ENCODE measurements around the gene FBXW2.
"Not testable (repeated sequence)": the region's sequence is repeated elsewhere in the genome, so short reads cannot be mapped to it uniquely, and the experiment has no call there.

The FBXW2 gene, protein sequence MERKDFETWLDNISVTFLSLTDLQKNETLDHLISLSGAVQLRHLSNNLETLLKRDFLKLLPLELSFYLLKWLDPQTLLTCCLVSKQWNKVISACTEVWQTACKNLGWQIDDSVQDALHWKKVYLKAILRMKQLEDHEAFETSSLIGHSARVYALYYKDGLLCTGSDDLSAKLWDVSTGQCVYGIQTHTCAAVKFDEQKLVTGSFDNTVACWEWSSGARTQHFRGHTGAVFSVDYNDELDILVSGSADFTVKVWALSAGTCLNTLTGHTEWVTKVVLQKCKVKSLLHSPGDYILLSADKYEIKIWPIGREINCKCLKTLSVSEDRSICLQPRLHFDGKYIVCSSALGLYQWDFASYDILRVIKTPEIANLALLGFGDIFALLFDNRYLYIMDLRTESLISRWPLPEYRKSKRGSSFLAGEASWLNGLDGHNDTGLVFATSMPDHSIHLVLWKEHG

DNA sequence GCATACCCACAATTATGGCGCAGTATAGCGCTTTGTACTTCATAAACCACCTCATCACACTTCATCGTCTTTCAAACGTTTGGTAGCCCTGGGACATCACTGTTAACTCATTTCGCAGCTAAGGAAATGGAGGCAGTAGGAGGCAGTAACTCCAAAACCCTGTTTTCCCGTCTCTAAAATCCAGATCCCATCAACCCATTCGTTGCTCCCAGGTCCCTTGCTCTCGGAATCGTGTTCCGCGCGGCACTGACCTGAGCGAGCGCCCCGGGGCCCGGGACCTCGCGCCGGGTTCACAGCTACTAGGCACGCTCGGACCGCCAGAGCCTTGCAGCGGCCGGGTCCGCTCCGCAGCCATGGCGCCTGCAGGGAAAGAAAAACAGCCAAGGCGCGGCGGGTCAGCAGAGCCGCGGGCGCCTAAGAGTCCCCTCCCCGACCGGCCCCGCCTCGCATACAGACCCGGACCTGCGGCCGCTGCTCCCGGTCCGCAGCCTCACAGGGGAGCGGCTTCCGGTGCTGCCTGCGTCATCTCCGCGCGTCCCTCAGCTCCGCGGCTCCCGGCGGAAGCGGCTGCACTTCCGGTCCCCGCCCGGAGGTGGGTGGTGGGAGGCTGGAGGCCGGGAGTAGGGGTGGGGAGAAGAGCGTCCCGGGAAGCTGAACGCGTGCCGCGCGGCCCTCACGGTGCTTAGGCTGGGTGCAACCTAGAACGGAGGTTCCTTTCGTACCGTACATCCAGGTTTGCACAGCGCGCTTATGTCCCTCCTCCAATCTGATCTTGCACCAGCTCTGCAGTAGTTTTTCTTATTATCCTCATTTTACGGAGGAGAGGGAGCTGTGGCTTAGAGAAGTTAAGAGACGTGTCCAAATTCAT lies at the start of gene FBXW2:
Gene FBXW2, minus strand, starts transcription at position 519 of the 868 bp plus-strand sequence. CDS start 5,158 bp downstream, outside the sequence.
- DNase-seq: peak; percentile 73

DNA sequence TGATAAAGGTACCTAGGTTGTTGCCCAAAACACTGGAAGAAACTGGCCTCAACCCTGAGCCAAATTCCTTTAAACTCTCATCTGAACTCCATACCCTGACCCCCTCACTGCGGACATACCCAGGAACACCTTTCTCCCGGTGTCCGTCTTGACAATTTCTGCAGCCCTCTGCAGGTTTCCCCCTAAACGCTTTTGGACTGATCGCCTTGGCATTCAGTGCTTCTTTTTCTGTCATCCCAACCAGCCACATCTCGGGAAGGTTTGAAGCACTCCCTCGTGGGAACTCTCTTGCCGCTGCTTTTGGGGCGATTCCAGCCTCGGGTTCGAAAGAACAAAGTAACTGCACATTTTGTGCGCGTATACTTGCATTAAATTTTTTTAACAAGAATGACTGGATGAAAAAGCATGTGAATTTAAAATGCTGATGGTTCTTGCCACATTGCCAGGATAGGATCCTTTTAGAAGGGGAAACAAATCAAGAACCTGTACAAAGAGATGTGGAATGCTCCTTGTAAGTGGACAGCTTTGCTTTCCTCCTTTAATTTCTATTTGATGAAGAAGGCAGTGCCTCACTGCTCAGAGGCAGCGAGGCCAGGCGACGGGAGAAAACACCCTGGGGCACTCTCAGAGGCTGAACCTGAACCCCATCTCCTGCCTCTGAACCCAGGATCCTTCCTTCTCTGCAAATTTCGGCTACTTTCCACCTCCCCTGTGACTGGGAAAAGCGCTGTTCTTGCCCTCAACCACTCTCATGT lies 48.9 kb upstream of the FBXW2 start:
- DNase-seq: no peak

DNA sequence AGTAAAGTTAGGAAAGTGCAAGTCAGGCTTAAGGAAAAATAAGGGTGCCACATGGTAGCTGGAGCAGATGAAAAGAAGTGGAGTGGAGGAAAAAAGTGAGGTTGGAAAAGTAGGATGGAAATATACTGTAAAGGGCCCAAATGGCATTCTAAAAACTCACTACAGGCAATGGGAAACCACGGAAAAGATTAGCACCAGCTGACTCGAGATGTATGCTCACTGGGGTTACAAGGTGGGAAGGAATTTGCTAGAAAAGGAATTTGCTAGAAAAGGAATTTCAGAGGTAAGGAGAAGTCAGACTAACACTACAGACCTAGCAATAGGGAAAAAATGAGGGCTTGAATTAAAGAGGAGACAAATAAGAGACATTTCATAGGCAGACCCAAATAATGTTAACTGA lies 45.9 kb upstream of the FBXW2 start:
- DNase-seq: no peak

DNA sequence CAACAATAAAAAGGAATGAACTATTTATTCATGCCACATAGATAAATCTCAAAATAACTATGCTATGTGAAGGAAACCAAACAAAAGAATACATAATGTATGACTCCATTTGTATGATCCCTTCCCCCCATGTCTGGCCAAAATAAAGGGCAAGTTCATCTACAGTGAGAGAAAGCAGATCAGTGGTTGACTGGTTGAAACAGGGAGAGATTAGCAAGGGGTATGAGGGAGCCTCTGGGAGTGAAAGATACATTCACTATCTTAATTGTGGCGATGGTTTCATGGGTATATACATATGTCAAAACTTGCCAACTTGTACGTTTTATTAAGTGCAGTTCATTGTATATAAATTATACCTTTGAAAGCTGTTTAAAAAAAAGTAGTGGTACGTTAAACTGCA lies 44.7 kb upstream of the FBXW2 start:
- DNase-seq: no peak

DNA sequence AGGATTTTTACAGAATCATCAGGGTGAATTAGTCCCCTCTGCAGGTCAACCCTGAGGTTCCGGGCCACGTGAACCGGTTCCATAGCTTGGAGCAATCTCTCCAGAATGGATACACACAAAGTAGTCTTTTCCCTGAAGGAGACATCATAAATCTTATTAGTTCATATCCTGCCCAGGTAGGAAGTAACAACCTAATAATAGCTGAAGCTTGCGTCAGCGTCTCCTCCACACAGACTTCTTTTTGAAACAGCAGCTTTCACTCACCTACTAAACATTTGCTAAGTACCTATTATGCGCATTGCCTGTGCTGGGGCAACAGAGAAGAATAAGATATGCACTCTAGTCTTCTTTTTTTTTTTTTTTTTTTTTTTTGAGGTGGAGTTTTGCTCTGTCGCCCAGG lies 40.1 kb upstream of the FBXW2 start:
- no peak for DNase-seq

DNA sequence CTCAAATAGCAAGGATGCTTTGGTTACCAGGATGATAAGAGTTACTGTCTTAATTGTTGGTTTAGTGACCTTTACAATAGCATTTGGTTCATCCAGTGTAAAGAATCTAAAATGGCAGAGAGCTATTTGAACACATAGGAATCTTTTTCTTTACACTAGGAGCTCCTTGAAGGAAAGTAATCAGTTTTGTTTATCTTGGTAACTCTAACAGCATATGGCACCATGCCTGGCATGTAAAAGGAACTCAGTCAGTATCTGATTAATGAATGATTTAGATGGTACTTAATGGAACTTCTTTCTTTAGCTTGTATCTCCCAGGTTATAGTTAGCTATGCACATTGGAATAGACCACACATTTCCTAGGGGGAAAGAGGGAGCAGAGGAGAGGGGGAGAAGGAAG lies 39.6 kb upstream of the FBXW2 start:
- no peak for DNase-seq

DNA sequence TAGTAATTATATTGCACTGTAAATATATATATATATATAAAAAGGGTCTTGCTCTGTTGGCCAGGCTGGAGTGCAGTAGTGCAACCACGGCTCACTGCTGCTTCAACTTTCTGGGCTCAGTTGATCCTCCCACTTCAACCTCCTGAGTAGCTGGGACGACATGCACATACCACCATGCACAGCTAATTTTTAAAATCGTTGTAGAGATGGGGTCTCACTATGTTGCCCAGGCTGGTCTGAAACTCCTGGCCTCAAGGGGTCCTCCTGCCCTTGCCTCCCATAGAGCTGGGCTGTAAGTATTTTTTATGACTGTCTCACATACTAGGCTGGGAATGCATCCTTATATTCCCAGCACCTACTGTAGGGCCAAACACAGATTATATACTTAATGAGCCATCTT lies 37.6 kb upstream of the FBXW2 start:
- no peak for DNase-seq

DNA sequence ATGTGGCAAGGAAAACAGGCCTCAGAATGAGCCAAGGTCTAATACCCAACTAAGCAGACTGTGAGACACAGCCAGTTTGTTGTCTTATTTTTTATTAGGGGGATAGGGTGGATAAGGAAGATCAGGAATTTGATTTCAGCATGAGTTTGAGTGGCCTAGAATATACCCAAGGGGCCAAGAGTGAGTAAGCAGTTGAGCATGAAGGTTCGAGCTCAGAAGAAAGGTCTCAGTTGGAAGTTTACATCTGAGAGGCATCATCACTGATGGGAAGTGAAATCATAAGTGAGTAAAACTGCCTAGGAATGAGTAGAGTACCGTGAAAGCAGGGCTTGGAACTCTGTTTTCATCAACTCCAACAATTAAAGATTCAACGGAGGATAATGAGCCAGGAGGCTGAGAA lies 36.9 kb upstream of the FBXW2 start:
- no peak for DNase-seq

DNA sequence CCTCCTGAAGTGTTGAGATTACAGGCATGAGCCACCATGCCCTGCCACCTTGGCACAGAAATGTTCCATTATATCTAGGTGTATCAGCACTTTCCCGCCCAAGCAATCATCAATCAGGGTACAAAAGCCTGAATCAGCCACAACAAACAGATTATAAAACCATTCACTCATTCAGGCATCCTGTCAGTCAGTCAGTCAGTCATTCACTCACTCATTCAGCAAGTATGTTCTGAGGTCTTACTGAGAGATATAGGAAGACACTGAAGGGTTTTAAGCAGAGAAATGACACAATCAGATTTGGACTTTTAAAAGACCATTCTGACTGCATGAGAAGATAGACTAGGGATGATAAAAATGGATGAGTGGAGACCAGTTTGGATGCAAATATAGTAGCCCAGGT lies 36.4 kb upstream of the FBXW2 start:
- no peak for DNase-seq

DNA sequence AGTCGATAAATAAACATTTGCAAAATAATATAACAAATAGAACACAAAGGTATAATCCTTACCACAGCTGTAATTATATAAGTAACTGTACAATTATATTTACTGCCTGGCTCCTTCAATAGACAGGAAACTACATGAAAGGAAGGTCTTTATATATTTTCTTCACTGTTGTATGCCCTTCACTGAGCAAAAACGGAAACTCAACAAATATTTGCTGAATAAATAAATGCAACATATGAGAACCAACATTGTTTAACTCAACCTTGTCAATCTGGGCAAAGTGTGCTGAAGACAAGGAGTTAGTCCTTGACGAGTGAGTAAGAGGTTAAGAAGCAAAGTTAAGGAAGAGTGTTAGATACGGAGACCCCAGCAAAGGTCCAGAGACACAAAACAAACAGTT lies 26.9 kb upstream of the FBXW2 start:
- DNase-seq: no peak

DNA sequence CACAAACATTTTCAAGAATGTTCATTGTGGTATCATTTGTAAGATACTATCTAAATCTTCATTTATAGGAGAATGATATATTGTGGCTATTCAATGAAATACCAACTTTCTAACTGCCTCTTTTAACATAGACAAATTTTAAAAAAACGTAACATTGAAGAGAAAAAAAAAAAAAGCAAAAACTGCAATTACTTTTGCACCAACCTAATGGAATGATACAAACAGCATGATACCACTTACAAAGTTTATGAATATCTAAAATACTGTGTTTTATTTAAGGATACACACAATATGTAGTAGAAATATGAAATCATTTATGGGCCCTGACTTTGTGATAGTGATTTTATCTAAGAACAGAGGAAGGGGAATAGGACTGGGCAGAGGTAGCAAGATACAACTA lies 25.4 kb upstream of the FBXW2 start:
- no peak for DNase-seq

DNA sequence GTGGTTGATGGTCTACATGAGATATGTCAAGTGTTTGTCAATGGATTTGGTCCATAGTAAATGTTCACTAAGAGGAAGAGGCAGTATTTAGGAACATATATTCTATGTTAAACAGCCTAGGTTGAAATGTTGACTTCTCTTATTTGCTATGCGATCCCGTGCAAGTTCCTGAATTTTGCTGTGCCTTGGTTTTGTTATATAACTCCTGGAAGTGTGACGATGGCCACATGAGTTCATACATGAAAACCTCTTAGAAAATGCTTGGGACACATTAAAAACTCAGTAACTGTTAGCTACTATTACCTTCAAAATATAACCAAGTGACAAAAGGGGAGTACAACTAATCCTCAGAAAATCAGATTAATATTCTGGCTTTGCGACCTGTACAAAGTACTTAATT lies 21.9 kb upstream of the FBXW2 start:
- DNase-seq: no peak

DNA sequence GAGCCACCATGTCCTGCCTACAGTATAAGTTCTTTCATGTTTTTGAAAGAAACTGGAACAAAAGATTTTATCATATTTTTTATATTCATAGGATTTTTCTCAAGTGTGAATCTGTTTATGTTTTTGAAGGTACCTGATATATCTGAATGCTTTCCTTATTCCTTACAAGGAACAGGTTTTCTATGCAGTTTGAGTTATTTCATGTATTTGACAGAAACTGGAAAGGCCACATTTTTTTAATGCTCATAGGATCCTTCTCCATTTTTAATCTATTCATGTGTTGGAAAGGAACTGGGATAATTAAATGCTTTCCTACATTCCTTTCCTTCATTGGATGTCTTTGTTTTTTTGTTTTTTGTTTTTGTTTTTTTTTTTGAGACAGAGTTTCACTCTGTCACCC lies 15.7 kb upstream of the FBXW2 start:
- no peak for DNase-seq

DNA sequence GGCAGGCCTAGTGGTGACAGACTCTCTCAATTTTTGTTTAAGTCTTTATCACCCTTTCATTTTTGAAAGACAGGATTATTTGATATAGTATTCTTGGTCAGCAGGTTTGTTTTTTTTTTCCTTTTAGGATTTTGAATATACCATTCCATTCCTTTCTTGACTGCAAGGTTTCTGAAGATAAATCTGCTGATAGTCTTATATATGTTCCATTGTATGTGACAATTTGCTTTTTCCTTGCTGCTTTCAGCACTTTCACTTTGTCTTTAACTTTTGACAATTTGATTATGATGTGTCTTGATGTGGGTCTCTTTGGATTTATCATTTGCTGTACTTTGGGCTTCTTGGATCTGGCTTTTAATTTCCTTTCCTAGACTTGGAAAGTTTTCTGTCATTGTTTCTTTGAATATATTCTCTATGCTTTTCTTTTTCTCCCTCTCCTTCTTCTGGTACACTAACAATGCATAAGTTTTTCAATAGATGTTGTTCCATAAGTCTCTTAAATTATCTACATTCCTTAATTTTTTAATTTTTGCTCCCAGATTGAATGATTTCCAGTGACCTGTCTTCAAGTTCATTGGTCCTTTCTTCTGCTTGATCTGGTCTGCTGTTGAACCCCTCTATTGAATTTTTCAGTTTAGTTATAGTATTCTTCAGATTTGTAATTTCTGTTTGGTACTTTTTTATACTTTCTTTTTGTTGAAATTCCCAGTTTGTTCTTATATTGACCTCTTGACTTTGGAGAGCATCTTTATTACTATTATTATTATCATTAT lies 14.6 kb upstream of the FBXW2 start:
- no peak for DNase-seq

DNA sequence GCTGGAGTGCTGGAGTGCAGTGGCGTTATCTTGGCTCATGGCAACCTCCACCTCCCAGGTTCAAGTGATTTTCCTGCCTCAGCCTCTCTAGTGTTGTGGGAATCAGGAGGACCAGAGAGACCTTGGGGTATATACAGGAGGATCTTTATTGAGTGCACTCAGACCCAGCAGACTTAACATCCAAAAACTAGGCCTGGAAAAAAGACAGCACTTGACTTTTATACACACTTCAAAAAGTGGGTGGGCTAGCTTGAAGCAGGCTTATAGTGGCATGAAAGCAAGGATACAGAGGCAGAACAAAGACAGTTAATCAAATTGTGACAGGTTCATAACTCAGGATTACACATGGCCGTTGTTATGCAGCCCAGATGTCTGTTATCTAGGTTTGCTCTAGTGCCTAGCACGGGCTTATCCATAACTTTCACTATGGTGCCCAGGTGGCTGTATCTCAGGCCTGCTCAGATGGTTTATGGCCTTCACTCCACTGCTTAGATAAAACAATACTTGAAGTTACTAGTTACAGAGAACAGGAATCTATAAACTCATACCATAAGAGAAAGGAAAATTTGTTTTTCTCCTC lies 11.7 kb upstream of the FBXW2 start:
- DNase-seq: not testable (repeated sequence)

DNA sequence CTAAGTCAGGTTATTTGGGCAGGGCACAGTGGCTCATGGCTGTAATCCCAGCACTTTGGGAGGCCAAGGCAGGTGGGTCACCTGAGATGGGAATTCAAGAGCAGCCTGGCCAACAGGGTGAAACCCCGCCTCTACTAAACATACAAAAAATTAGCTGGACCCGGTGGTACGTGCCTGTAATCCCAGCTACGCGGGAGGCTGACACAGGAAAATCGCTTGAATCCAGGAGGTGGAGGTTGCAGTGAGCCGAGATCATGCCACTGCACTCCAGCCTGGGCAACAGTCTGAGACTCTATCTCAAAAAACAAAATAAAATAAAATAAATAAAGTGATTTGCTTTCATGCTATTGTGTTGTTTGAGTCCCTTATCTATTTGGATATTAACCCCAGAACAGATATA lies 8.2 kb upstream of the FBXW2 start:
- no peak for DNase-seq

DNA sequence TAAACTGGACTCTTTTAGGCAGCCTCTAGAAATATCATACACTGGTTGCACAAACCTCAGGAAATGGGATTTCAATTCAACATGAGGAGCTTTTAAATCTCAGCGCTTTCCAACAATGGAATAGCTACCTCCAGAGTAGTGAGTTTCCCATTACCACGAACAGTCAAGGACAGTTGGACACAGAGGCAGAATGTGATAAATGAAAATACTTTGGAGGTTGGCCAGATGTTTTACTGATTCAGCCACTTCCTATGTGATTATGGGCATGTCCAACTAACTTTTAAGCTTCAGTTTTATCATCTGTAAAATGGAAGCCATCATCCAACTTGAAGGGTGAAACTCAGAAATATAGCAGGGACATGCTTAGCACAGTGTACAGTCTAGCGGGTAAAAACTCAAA lies 2.1 kb downstream of the FBXW2 start:
- DNase-seq: no peak

DNA sequence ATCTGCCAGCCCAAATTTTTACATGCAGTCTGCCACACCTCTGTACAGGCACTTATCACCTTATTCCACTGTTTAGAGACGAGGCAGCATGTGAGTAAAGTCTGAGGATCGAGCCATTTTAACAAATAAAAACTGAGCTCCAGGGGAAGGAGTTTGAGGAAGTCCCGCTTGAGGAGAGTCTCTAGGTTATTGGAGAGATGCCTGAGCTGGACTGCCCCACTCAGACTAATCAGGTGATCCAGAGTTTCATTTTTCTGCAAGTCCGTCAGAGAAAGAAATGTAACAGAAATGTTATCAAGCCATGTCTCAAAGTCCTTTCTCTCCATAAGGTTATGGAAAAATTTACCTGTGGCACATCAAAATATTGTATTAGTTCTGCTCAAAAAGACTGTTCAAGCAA lies 5.3 kb downstream of the FBXW2 start:
- no peak for DNase-seq

DNA sequence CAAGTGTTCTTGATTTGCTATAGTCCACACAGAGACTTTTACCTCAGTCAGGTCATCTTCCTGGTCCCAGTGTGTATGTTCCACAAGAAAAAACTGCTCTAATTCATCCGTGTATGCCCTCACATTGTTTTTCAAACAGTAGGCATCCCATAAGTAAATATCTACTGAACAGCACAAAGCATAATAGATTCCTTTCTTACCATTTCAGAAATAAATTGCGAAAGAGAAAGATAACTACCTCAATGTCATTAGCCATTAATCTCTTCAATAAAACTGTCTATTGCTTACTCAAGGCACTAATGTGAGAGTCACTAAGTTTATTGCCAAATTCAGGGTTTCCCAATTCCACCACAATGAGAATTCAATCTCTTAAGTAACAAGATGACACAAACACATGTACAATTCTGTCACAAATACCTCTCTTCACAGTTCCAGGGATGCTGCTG lies 9.6 kb downstream of the FBXW2 start:
- DNase-seq: no peak

DNA sequence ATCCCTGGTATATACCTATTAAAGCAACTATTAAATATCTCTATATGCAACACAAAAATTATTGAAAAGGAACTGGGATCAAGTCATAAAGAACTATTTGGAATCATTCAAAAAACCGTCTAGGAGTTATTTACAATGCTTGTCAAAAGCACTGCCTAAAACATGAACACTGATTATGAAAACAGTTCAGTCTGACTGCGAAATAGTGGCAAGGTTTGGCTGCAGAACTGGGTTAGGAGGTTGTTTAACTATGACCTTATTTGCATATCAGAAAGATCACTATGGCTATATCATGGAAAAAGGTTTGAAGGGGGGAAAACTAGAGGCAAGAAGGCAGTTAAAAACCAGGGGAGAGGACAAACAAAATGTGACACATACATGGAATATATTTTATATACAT lies 12.0 kb downstream of the FBXW2 start:
- no peak for DNase-seq

DNA sequence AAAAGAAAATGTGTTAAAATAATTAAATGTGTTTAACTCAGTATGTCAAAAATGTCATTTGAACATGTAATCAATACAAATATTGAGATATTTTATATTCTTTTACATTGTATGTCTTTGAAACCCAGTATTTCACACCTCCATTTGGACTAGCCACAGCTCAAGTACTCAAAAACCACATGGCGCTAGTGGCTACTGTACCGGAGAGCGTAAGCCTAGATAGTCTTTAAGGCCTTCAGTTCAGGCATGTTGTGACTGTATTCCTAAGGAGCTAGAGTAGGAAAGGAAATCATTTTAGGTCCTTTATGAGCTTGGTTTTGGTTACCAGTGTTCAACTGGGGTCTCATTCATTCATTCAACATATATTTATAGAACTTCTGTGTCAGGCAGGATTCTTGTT lies 12.8 kb downstream of the FBXW2 start:
- no peak for DNase-seq

DNA sequence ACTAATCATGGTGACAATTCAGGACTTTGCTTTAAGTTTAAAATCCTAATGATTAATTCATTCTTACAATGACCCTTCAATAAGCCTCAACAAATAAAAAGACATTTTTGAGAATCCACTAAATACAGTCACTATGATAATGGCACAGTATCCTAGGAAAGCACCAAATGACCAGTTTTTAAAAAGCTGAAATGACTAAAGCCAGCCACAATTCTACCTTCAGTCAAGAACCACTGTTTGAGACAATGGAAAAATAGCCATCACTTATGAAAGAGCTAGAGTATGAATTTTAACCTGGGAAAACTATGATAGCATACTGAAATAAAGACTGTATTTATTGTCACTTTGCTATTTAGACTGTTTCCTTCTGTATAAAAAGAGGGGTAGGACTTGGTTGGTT lies 14.0 kb downstream of the FBXW2 start:
- DNase-seq: no peak
